HG03354 (cell line): ENCODE results near the gene TTC9C.

Source experiments
- ATAC-seq: cut with Tn5 transposase; IDR thresholded peaks from one replicate; pipeline ENCODE4 v1.9.1; 2021; ENCODE audit warnings: mild to moderate bottlenecking; ENCODE audit not compliant: unreplicated experiment, poor library complexity, severe bottlenecking

Gene TTC9C

DNA sequence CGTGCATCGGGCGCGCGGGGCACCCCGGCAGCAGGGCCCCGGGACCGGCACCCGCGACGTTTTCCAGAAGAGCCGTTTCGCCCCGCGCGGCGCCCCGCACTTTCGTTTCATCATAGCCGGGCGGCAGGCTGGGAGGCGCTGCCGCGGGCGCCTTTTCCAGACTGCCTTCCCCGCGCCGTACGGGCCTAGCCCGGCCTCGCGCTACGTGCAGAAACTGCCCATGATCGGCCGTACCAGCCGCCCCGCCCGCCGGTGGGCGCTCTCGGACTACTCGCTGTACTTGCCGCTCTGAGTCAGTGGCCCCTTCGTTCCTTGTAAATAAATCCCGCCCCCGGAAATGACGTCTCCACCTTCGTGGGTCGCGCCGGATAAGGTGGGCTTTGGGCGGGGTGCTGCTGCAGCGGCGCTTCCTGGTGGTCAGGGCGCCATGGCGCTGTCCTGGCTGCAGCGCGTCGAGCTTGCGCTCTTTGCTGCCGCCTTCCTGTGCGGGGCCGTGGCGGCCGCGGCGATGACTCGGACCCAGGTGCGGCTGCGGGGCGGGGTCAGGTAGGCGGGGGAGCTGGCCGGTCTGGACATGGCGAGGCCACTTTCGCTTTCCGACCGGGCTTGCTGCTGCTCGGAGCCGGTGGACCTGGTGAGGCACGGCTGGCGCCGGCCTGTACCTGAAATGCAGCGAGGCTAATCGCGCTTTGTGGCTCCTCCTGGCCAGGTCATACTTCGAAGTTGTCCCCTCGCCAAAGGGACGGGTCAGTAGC, 58.9 kb downstream of the TTC9C start, which contains the start of gene TMEM179B:
TSS of gene TMEM179B (plus strand) at position 398 of the 755 bp plus-strand sequence. CDS start at position 428, 30 bp downstream.
- peak; percentile 73 for ATAC-seq
